GM18870 (cell line): Measurements from ENCODE around the gene CHN2.

Source experiments
- ATAC-seq: cut with Tn5 transposase; IDR thresholded peaks from one replicate; pipeline ENCODE4 v1.9.1; 2021; ENCODE audit warnings: moderate library complexity; ENCODE audit not compliant: unreplicated experiment

Gene CHN2

GRCh38 chr7:29281782-29282541, 87.4 kb downstream of the CHN2 start:
- no peak for ATAC-seq

GRCh38 chr7:29282819-29283414, 88.3 kb downstream of the CHN2 start:
- no peak for ATAC-seq

GRCh38 chr7:29284696-29285443, 90.3 kb downstream of the CHN2 start:
- ATAC-seq = no peak

- ATAC-seq = peak; percentile 75
Measured at GRCh38 chr7:29285444-29285793, 90.8 kb downstream of the CHN2 start.

- ATAC-seq = no peak
Measured at GRCh38 chr7:29285861-29286260, 91.3 kb downstream of the CHN2 start.

- no peak for ATAC-seq
Measured at GRCh38 chr7:29287366-29287765, 92.8 kb downstream of the CHN2 start.

- no peak for ATAC-seq
Measured at GRCh38 chr7:29288181-29289091, 93.9 kb downstream of the CHN2 start.

- peak; percentile 72 for ATAC-seq
Measured at GRCh38 chr7:29289156-29290021, 94.8 kb downstream of the CHN2 start.

GRCh38 chr7:29290829-29291228, 96.3 kb downstream of the CHN2 start:
- ATAC-seq = no peak

- ATAC-seq = no peak
Measured at GRCh38 chr7:29291723-29292618, 97.4 kb downstream of the CHN2 start.

- ATAC-seq = no peak
Measured at GRCh38 chr7:29292886-29293658, 98.5 kb downstream of the CHN2 start.

- no peak for ATAC-seq
Measured at GRCh38 chr7:29296421-29296820, 101.8 kb downstream of the CHN2 start.

- ATAC-seq = no peak
Measured at GRCh38 chr7:29297194-29297890, 102.8 kb downstream of the CHN2 start.

GRCh38 chr7:29299086-29299485, 104.5 kb downstream of the CHN2 start:
- ATAC-seq = no peak

- ATAC-seq = no peak
Measured at GRCh38 chr7:29300026-29300480, 105.5 kb downstream of the CHN2 start.

- no peak for ATAC-seq
Measured at GRCh38 chr7:29300649-29301048, 106.1 kb downstream of the CHN2 start.

- no peak for ATAC-seq
Measured at GRCh38 chr7:29302666-29303395, 108.3 kb downstream of the CHN2 start.
